CD1c-positive myeloid dendritic cell (primary cell): ENCODE data around the gene UNK.

ENCODE experiments used
- DNase-seq: peaks from one replicate; pipeline ENCODE4 v3.0.0-alpha.2; 2016; ENCODE audit errors: extremely low spot score

Gene UNK

DNA sequence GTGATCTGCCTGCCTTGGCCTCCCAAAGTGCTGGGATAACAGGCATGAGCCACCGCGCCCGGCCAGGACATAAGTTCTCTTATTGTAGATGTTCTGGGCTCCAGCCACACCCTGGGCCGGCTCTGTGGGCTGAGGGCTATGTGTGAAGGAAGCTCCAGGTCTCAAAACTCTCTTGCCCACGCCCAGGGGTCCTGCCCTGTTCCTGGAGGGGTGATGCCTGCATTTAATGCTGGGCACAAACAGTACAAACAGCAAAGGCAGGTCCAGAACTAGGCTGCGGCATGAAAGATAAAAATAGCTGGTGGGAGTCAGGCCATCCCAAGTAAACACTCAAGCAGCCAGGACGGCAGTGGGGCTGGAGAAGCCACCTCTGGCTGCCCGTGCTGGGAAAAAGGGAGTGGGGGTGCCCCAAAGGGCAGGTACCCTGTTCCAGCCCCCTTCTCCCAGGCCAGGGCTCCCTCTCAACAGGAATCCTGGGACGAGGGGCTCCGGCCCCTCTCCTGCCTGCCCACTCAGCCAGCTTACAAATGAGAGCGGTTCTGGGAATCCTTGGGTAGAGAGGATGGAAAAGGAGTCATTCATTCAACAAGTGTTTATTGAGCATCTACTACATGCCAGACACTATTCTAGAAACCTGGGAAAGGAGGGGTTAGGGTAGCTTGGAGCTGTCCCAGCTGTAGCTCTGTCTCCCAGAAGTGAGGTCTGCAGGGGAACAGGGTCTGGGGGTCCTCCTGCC, 89.1 kb downstream of the UNK start:
- DNase-seq: no peak

DNA sequence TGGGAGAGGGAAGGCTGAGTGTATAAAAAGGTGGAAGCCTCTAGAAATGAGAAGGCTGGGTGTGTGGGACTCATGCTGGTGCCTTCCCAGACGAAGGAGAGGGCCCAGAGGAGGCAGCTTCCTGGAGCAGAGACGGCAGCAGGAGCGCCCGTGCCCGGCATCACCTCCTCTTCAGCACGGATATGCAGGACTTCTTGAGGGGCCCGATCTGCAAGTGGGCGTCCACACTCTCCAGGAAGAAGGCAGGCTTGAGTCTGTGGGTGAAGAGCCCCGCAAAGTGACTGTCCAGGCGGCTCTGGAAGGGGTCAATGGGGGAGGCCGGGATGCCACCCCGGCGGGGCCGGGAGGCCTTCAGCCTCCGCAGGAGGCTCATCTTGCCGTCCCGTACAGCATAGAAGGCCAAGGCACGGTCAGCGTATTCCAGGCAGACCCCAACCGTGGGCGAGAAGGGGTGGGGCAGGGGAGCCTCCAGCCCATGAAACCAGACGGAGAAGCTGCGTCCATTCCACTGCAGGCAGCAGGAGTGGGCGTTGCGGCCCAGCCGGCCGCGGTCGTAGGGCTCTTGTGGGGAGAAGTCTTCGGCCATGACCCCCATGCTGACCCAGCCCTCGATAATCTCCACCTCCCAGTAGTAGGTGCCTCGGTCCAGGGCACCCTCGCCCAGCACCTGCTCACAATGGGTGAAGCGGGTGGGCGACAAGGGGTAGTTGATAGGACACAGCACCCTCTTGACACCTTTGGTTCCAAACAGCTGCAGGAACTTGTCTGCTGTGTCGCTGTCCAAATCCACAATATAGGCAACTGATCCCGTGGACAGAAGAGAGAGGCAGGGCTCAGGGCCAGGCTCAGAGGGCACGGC, 89.9 kb downstream of the UNK start:
- no peak for DNase-seq
